ENCODE data around the gene MAD1L1.

- TF ChIP-seq POLR2AphosphoS5 (IDR thresholded peaks at IDR 0.05; ENCODE audit: low read depth, low read length) (no peak), CTCF (IDR thresholded peaks at IDR 0.05; ENCODE audit: control extremely low read depth in 1 of 3, insufficient read depth in 1 of 3, low read depth in 1 of 3, low read length in 3 of 3) (no peak), BRCA1 (IDR thresholded peaks at IDR 0.05; ENCODE audit: low read depth, low read length) (no peak), RXRA (IDR thresholded peaks at IDR 0.05; ENCODE audit: insufficient read depth, low read depth, low read length) (no peak), MAX (IDR thresholded peaks at IDR 0.05) (no peak), RAD21 (IDR thresholded peaks at IDR 0.05 in 1 of 2, conservative IDR thresholded peaks at IDR 0.05 in 1 of 2; ENCODE audit: low read depth in 2 of 2, low read length in 2 of 2) (no peak), EP300 (IDR thresholded peaks at IDR 0.05; ENCODE audit: borderline replicate concordance in 1 of 2, low read depth in 2 of 2, low read length in 2 of 2) (no peak), KDM1A (IDR thresholded peaks at IDR 0.05; ENCODE audit: borderline replicate concordance, low read length) (no peak), BCL11A (IDR thresholded peaks at IDR 0.05; ENCODE audit: low read depth in 2 of 2, low read length in 2 of 2) (no peak), EZH2 (IDR thresholded peaks at IDR 0.05; ENCODE audit: low read depth, low read length, severe bottlenecking) (no peak), POLR2A (IDR thresholded peaks at IDR 0.05; ENCODE audit: control extremely low read depth in 1 of 2, low read depth in 2 of 2, low read length in 2 of 2) (no peak), CBX5 (IDR thresholded peaks at IDR 0.05; ENCODE audit: low read depth, low read length) (no peak), ZNF274 (IDR thresholded peaks at IDR 0.05; ENCODE audit: borderline replicate concordance, extremely low read depth, low read length) (no peak)
Measured at GRCh38 chr7:2010101-2010500, 222.6 kb downstream of the MAD1L1 start.
